OCI-LY7 (cell line): ENCODE results near the gene LRBA.

Experiments used
- CTCF ChIP-seq: fragments of 200-600 bp; sonication (generic); conservative IDR thresholded peaks from 2 replicates; pipeline ENCODE4 v1.5.1; 2014; ENCODE audit warnings: mild to moderate bottlenecking, antibody characterized with exemption, low read length, moderate library complexity, mixed read lengths
- EZH2phosphoT487 ChIP-seq: fragments of 200-600 bp; sonication (generic); IDR thresholded peaks from 2 replicates; pipeline ENCODE4 v1.6.1; 2018; ENCODE audit warnings: low read depth, borderline replicate concordance, mild to moderate bottlenecking, mixed run types, antibody characterized with exemption, low read length, moderate library complexity, mixed read lengths

DNA sequence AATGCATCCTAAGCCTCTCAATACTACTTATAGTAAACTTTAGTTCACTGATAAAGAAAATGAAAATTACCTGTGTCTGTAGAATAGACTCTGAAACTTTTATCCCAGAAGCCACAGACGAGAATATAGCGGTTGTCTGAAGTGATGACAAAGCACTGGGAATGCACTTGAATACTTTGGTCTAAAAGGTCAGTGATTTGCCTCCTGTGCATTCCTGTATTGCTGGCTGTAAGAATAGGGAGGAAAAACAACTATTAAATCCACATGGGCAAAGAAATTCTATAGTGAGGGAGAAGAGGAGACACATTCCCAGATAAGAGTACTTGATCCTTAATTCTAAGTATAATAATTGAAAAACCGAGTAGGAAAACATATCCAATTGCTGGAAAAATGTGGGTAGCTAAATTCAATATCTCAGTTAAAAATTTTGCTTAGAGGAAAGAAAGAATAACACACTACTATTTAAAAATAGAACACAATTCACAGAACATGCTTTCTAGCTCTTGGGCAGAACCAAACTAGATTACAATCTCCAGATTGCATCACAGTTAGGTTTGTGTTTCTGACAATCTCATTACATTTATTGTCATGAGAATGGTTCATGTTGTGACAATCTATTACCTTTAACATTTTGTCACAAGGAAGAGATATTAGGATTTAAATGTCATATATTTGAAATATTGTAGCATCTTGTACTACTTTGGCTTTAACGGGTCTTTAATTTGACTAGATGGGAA is 704.8 kb downstream of the LRBA start:
- TF ChIP-seq CTCF (no peak), EZH2phosphoT487 (no peak)
